PC-3 (cell line): ENCODE data around the gene HPS6. TPM values are rescaled to one million over a fixed set of nuclear protein-coding genes. Genes with fewer than 3 reads are reported as not detected.

Experiments
- ATAC-seq: fragments of 200-7000 bp; cut with Tn5 transposase; 2 replicates; pipeline ENCODE4 v1.9.1; 2020; ENCODE audit warnings: mild to moderate bottlenecking, moderate library complexity
- BruUV-seq: library from RNA; stranded (reverse); fragments of 400-500 nt; replicated peaks from 2 replicates; lab custom pipeline; 2021; lab: Mats Ljungman, UMichigan
- CTCF ChIA-PET: fragments of 300-600 bp; sonication (Branson Sonifier 250); formaldehyde crosslinking; loops from one replicate; lab custom pipeline; 2022; ENCODE audit warnings: antibody characterized with exemption; lab: Charles Lee
- POLR2A ChIA-PET: fragments of 300-600 bp; sonication (Branson Sonifier 250); formaldehyde crosslinking; loops from one replicate; lab custom pipeline; 2022; ENCODE audit warnings: antibody characterized with exemption; ENCODE audit not compliant: unreplicated experiment; lab: Charles Lee
- DNase-seq: peaks from one replicate; pipeline ENCODE4 v3.0.0-alpha.2; 2015
- H2AFZ ChIP-seq: fragments of 300-600 bp; sonication (generic); 2 replicates; pipeline ENCODE4 v1.6.0; 2016; ENCODE audit warnings: antibody characterized with exemption, low read length
- H3F3A ChIP-seq: fragments of 300-600 bp; sonication (generic); one replicate; pipeline ENCODE4 v1.6.0; 2017; ENCODE audit warnings: antibody characterized with exemption, low read length, control low read depth, mild to moderate bottlenecking; ENCODE audit not compliant: unreplicated experiment
- H3K27ac ChIP-seq: fragments of 300-600 bp; sonication (generic); 2 replicates; pipeline ENCODE4 v1.5.1; 2016; ENCODE audit warnings: mild to moderate bottlenecking, low read length
- H3K27me3 ChIP-seq: fragments of 300-600 bp; sonication (generic); 2 replicates; pipeline ENCODE4 v1.6.1; 2016; ENCODE audit warnings: low read length, mixed read lengths
- H3K36me3 ChIP-seq: fragments of 300-600 bp; sonication (generic); 2 replicates; pipeline ENCODE4 v1.6.1; 2016; ENCODE audit warnings: low read depth, mixed run types, low read length, mixed read lengths
- H3K4me1 ChIP-seq: fragments of 300-600 bp; sonication (generic); 2 replicates; pipeline ENCODE4 v1.5.1; 2016; ENCODE audit warnings: low read length; ENCODE audit not compliant: insufficient read depth
- H3K4me2 ChIP-seq: fragments of 300-600 bp; sonication (generic); 2 replicates; pipeline ENCODE4 v1.6.0; 2016; ENCODE audit warnings: low read length
- H3K4me3 ChIP-seq: fragments of 300-600 bp; sonication (generic); 2 replicates; pipeline ENCODE4 v1.5.1; 2016; ENCODE audit warnings: mild to moderate bottlenecking, low read length, mixed read lengths
- H3K79me2 ChIP-seq: fragments of 300-600 bp; sonication (generic); 2 replicates; pipeline ENCODE4 v1.6.1; 2017; ENCODE audit warnings: low read length, mixed read lengths
- H3K9ac ChIP-seq: fragments of 300-600 bp; sonication (generic); 2 replicates; pipeline ENCODE4 v1.6.0; 2016; ENCODE audit warnings: mild to moderate bottlenecking, low read length
- H3K9me2 ChIP-seq: fragments of 300-600 bp; sonication (generic); replicated peaks from 2 replicates; pipeline ENCODE4 v1.6.1; 2016; ENCODE audit warnings: mixed run types, low read length, mixed read lengths
- H3K9me3 ChIP-seq: fragments of 300-600 bp; sonication (generic); 2 replicates; pipeline ENCODE4 v1.6.1; 2016; ENCODE audit warnings: low read length, mixed read lengths
- H4K20me1 ChIP-seq: fragments of 300-600 bp; sonication (generic); 2 replicates; pipeline ENCODE4 v1.6.1; 2016; ENCODE audit warnings: low read length, mixed read lengths
- EZH2 ChIP-seq: fragments of 300-600 bp; sonication (generic); IDR thresholded peaks from one replicate; pipeline ENCODE4 v1.6.1; 2017; ENCODE audit warnings: antibody characterized with exemption, mild to moderate bottlenecking, low read length; ENCODE audit not compliant: unreplicated experiment
- EZH2phosphoT487 ChIP-seq: fragments of 300-600 bp; sonication (generic); IDR thresholded peaks from 2 replicates; pipeline ENCODE4 v1.6.1; 2018; ENCODE audit warnings: mild to moderate bottlenecking, antibody characterized with exemption, low read length, borderline replicate concordance
- intact Hi-C: fragments of 100-400 bp; cut with micrococcal nuclease; formaldehyde crosslinking; loops from 2 replicates; pipeline ENCODE4 v1.9.0; 2023
- total RNA-seq: library from RNA; depleted of rRNA; stranded (reverse); fragments of >200 nt; gene quantifications from 2 replicates; pipeline ENCODE4 v1.2.3, GENCODE V29; 2014
- TF ChIP-seq, protein P1 (sequence below): fragments of 300-600 bp; sonication (generic); conservative IDR thresholded peaks from 2 replicates; pipeline ENCODE4 v1.5.1; 2017; ENCODE audit warnings: antibody characterized with exemption, low read depth, mild to moderate bottlenecking, low read length

Gene HPS6
- total RNA-seq, 1 experiment from 2014 or later = 24.0 TPM

GRCh38 chr10:102102421-102102820 is 37.3 kb downstream of the HPS6 start:
- CTCF ChIA-PET = no interaction called here
- POLR2A ChIA-PET = no interaction called here
- H3K27me3 ChIP-seq = no peaks in the 10 kb centered on the region

GRCh38 chr10:102106998-102107397 is 41.8 kb downstream of the HPS6 start:
- no peaks in the 10 kb centered on the region for H4K20me1 ChIP-seq
- no peaks in the 10 kb centered on the region for H3F3A ChIP-seq
- no peaks in the 10 kb centered on the region for H3K9me2 ChIP-seq
- TF ChIP-seq, protein P1, sequence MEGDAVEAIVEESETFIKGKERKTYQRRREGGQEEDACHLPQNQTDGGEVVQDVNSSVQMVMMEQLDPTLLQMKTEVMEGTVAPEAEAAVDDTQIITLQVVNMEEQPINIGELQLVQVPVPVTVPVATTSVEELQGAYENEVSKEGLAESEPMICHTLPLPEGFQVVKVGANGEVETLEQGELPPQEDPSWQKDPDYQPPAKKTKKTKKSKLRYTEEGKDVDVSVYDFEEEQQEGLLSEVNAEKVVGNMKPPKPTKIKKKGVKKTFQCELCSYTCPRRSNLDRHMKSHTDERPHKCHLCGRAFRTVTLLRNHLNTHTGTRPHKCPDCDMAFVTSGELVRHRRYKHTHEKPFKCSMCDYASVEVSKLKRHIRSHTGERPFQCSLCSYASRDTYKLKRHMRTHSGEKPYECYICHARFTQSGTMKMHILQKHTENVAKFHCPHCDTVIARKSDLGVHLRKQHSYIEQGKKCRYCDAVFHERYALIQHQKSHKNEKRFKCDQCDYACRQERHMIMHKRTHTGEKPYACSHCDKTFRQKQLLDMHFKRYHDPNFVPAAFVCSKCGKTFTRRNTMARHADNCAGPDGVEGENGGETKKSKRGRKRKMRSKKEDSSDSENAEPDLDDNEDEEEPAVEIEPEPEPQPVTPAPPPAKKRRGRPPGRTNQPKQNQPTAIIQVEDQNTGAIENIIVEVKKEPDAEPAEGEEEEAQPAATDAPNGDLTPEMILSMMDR = no peak
- no peak for TF ChIP-seq EZH2phosphoT487
- TF ChIP-seq EZH2 = no peak
- no TSS peak for BruUV-seq
- POLR2A ChIA-PET = no interaction called here
- no peak overlapping the region for H3K27ac ChIP-seq
- CTCF ChIA-PET = interaction anchor here (1.1 kb wide), 1 partner anchor 97 kb away, joined by 24 read pairs; no protein-coding TSS in a partner anchor
- no peak overlapping the region for H3K4me3 ChIP-seq
- no peak overlapping the region for H3K9ac ChIP-seq
- no peaks in the 10 kb centered on the region for H3K27me3 ChIP-seq
- intact Hi-C loops = no loop called here
- peaks cover 3% of the 10 kb centered on the region for H3K79me2 ChIP-seq
- peaks cover 6% of the 10 kb centered on the region; the same call in 1 of the 2 replicates for H3K36me3 ChIP-seq
- DNase-seq (no peak), ATAC-seq (no peak)
- no peak overlapping the region for H3K4me2 ChIP-seq
- H2AFZ ChIP-seq = no peak overlapping the region
- no peaks in the 10 kb centered on the region for H3K9me3 ChIP-seq
- no peaks in the 10 kb centered on the region for H3K4me1 ChIP-seq

More at GRCh38 chr10:102102421-102102820, 37.3 kb downstream of the HPS6 start:
- H3K9me3 ChIP-seq = no peaks in the 10 kb centered on the region
- no TSS peak for BruUV-seq
- no peak overlapping the region for H2AFZ ChIP-seq
- no peaks in the 10 kb centered on the region for H3F3A ChIP-seq
- H3K9ac ChIP-seq = no peak overlapping the region
- no peak overlapping the region for H3K4me3 ChIP-seq
- no peaks in the 10 kb centered on the region for H4K20me1 ChIP-seq
- no peaks in the 10 kb centered on the region for H3K4me1 ChIP-seq
- H3K4me2 ChIP-seq = no peak overlapping the region
- H3K9me2 ChIP-seq = no peaks in the 10 kb centered on the region
- TF ChIP-seq, protein P1 = no peak
- TF ChIP-seq EZH2 (no peak), EZH2phosphoT487 (no peak)
- no peak overlapping the region for H3K27ac ChIP-seq
- intact Hi-C loops = no loop called here
- H3K36me3 ChIP-seq = no peaks in the 10 kb centered on the region
- no peak for ATAC-seq
- no peak for DNase-seq
- H3K79me2 ChIP-seq = no peaks in the 10 kb centered on the region
